Activated CD4-positive, alpha-beta memory T cell treated with anti-CD3 and anti-CD28 coated beads for 36 hours (primary cell): Measurements from ENCODE around the gene TGM5. TPM values are rescaled to one million over a fixed set of nuclear protein-coding genes. Genes with fewer than 3 reads are reported as not detected.

Experiments used
- CTCF ChIA-PET: fragments of 350-600 bp; sonication (Branson Sonifier 250); formaldehyde crosslinking; loops from one replicate; lab custom pipeline; 2021; ENCODE audit warnings: antibody characterized with exemption, inconsistent platforms; lab: Charles Lee
- POLR2A ChIA-PET: fragments of 350-600 bp; sonication (Branson Sonifier 250); formaldehyde crosslinking; loops from one replicate; lab custom pipeline; 2021; ENCODE audit warnings: antibody characterized with exemption; lab: Charles Lee
- DNase-seq: peaks from one replicate; pipeline ENCODE4 v3.0.0-alpha.2; 2020
- H3K27ac Mint-ChIP-seq: one replicate; pipeline ENCODE4 v1.8.0; 2021; ENCODE audit warnings: mixed read lengths
- H3K27me3 Mint-ChIP-seq: one replicate; pipeline ENCODE4 v1.8.0; 2021; ENCODE audit warnings: mixed read lengths
- H3K36me3 Mint-ChIP-seq: one replicate; pipeline ENCODE4 v1.8.0; 2021; ENCODE audit warnings: mixed read lengths
- H3K4me1 Mint-ChIP-seq: one replicate; pipeline ENCODE4 v1.8.0; 2021; ENCODE audit warnings: low read depth, mixed read lengths
- H3K4me3 Mint-ChIP-seq: one replicate; pipeline ENCODE4 v1.8.0; 2021; ENCODE audit warnings: mild to moderate bottlenecking, mixed read lengths
- H3K9me3 Mint-ChIP-seq: one replicate; pipeline ENCODE4 v1.8.0; 2021; ENCODE audit warnings: mixed read lengths
- intact Hi-C: fragments of 100-400 bp; cut with micrococcal nuclease; formaldehyde crosslinking; loops from one replicate; pipeline ENCODE4 v1.15.1; 2023
- total RNA-seq, 2 experiments: library from RNA; stranded (reverse); gene quantifications; one replicate each; pipeline ENCODE4 v1.2.3, GENCODE V29; 2021

Gene TGM5
- total RNA-seq, 2 experiments from 2014 or later: not detected

DNA sequence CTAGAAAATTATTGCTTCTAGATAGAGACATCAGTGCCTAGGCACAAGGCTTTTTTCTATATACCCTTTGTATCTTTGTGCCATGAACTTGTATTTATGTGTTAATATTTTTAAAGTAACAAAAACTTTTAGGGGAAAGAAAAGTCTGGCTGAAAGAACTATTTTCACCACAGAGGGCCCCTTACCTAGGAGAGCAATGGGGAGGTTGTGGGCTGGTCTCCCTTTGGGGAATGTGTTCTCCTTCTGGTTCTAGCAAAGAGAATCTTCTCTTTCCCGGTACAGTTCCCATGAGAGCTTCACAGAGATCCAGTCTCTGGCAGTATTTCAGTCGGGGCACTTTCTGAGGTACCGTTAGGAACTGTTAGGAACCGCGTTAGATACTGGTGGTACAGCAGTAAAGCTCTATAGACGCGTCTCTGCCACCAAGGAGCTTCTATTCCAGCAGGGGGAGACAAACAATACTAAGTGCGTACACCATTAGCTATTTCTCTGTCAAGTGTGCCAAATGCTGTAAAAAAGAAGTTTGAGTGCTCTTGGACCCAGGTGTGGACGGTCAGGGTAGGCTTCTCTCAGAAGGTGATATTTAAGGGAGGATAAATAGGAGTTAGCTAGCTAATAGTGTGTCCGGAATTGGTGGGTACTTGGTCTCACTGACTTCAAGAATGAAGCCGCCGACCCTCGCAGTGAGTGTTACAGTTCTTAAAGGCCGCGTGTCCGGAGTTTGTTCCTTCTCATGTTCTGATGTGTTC lies 41.4 kb downstream of the TGM5 start:
- H3K27me3 Mint-ChIP-seq: peaks cover 2% of the 10 kb centered on the region
- H3K4me1 Mint-ChIP-seq: peaks cover 3% of the 10 kb centered on the region
- CTCF ChIA-PET: interaction anchor here (0.6 to 11.8 kb wide), 42 partner anchors 8 to 522 kb away, joined by 3 to 260 read pairs (median 5); partner anchors contain the start of genes TGM5, TUBGCP4 and ZSCAN29
- no peak overlapping the region for H3K4me3 Mint-ChIP-seq
- POLR2A ChIA-PET: interaction anchor here (0.6 kb wide), 1 partner anchor 62 kb away, joined by 3 read pairs; no protein-coding TSS in a partner anchor
- intact Hi-C loops: loop anchor here (1.0 kb wide), 1 partner anchor 60 kb away; no protein-coding TSS in a partner anchor
- H3K27ac Mint-ChIP-seq: no peak overlapping the region
- H3K36me3 Mint-ChIP-seq: no peaks in the 10 kb centered on the region
- DNase-seq: peak; percentile 50
- H3K9me3 Mint-ChIP-seq: no peaks in the 10 kb centered on the region

DNA sequence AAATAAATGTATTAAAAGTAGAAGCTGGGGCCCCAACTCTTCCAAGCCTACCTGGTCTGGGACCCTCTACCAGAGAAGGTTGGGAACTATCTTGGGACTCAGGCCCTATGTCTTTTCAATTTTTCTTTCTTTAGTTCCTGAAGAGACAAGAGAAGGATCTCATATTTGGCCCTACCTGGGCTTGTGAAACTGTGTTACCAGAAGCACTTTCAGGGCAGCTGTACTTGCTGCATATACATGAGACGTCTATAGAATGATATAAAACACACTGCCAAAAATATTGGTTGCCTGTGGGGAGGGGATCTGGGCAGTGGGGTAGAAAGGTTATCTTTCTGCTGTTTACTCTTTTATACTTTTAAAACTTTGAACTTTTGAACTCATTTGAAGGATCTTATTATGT lies 45.3 kb downstream of the TGM5 start:
- Mint-ChIP-seq H3K27ac (no peak overlapping the region), H3K4me1 (peaks cover 3% of the 10 kb centered on the region), H3K36me3 (no peaks in the 10 kb centered on the region), H3K4me3 (no peak overlapping the region), H3K9me3 (peaks cover 3% of the 10 kb centered on the region), H3K27me3 (peaks cover 6% of the 10 kb centered on the region)
- ChIA-PET POLR2A (interaction anchor here (0.5 kb wide), 1 partner anchor 1866 kb away, joined by 3 read pairs; no protein-coding TSS in a partner anchor), CTCF (interaction anchor here (1.1 kb wide), 1 partner anchor 31 kb away, joined by 3 read pairs; no protein-coding TSS in a partner anchor)
- DNase-seq: no peak
- intact Hi-C loops: no loop called here

DNA sequence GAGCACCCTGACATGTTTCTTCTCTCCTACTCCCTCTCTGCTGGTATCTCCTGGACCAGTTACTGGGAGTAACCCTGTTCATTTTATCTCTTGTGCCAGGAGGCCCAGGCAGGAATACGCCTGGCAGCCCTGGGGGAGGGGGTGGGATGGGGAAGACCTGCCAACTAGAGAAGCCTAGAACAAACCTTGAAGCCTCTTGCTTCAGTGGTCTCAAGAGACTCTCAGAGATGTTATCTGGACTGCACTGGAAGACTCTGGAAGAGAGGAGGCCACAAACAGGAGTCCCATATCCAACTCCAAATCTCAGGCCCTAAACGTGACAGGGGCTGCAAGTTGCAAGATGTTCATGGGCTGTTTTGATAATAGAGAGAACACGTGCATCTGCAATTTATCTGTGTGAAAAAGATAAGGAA lies 45.7 kb downstream of the TGM5 start, which contains the start of gene EPB42:
Gene EPB42 (minus strand): TSS at position 28 of the 413 bp plus-strand sequence. CDS start 193 bp downstream, outside the sequence.
- Mint-ChIP-seq H3K4me3 (no peak within 1 kb of the TSS), H3K9me3 (peaks cover 3% of the 10 kb centered on the region), H3K4me1 (peaks cover 3% of the 10 kb centered on the region), H3K27me3 (peaks cover 6% of the 10 kb centered on the region), H3K36me3 (no peaks in the 10 kb centered on the region), H3K27ac (no peak within 1 kb of the TSS)
- ChIA-PET CTCF (no interaction called here), POLR2A (interaction anchor here (0.5 kb wide), 1 partner anchor 1867 kb away, joined by 3 read pairs; no protein-coding TSS in a partner anchor)
- intact Hi-C loops: no loop called here
- DNase-seq: no peak

DNA sequence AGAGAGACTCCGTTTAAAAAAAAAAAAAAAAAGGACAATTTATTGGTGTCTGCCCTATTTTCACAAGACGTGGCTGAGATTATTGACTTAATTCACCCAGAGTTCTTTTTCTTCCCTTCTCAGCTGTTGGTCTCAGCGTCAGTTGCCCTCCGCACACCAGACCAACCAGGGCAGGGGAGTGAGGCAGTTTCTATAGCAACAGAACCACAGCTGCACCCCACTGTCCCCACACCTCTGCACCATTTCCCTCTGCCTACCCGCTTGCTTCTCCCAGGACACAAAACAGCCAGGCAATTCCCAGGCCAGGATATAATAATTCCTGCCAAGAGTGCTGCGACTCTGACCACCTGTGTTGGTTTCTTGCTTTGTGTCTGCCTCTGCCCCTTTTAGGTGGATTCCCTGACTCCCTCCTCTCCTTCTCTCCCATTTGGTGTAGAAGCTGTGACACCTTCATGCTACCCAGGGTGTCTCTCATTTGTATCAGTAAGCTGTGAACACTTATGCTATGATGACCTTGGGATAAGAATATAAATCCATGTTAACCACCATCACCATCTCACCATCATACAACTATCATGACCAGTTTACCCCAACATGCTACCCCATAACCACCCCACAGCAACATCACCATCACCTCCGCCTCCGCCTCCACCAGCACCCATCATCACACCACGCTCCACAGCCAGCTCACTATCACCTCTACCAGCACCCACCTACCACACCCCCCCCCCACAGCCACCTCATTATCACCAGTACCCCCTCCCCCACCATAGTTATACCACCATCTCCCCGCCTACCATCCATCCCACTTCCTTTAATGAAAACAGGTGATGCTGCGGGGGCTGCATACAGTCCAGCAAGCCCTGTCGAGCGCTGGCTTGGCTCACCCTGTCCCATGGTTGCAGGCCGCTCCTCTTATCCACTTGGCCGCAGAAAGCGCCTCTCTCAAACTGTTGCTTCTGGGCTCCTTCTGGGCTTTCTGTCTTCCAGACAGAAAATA lies 46.5 kb downstream of the TGM5 start:
- intact Hi-C loops: no loop called here
- Mint-ChIP-seq H3K27me3 (peaks cover 4% of the 10 kb centered on the region), H3K4me1 (no peaks in the 10 kb centered on the region), H3K27ac (no peak overlapping the region), H3K4me3 (no peak overlapping the region), H3K36me3 (no peaks in the 10 kb centered on the region), H3K9me3 (peaks cover 3% of the 10 kb centered on the region)
- CTCF ChIA-PET: interaction anchor here (2.4 kb wide), 1 partner anchor 65 kb away, joined by 7 read pairs; no protein-coding TSS in a partner anchor
- DNase-seq: no peak
- POLR2A ChIA-PET: no interaction called here

DNA sequence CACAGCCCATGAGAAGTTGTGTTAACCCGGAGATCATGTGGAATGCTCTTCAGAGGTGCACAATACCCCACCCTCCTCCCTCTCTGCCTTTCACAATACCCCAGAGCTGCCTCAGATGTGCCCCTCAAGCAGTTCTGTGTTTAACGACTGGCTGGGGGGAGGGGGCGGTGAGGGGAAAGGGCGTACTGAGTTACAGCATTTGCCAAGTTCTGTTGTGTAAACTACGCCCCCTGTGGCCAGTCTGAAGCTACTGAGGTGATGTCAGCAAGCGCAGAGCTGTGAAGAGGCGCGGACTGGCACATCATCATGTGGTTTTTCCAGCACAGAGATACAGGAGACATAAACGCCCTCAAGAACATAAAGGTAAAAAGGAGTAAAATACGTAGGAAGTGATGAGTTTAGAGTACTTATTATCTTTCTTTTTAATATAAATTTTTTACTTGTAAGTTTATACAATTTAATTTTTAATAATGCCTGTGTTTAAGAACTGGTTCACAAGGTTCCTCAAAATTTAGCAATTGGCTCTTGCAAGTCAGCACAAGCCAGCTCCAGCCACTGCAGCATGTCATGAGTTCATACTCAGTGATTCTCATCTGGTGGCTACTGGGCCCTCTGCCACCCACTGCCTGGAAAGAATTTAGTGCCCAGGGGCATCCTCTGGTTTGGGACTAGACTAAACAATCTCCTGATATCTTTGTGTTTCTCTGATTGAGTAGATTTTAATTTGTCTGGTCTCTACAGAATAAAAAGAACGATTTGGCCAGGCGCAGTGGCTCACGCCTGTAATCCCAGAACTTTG lies 47.6 kb downstream of the TGM5 start:
- intact Hi-C loops: no loop called here
- Mint-ChIP-seq H3K4me3 (no peak overlapping the region), H3K9me3 (peaks cover 3% of the 10 kb centered on the region), H3K27me3 (peaks cover 4% of the 10 kb centered on the region), H3K4me1 (no peaks in the 10 kb centered on the region), H3K36me3 (no peaks in the 10 kb centered on the region), H3K27ac (no peak overlapping the region)
- peak; percentile 13 for DNase-seq
- CTCF ChIA-PET: interaction anchor here (1.2 to 2.4 kb wide), 2 partner anchors 15 to 66 kb away, joined by 5 to 7 read pairs; no protein-coding TSS in a partner anchor
- POLR2A ChIA-PET: no interaction called here

DNA sequence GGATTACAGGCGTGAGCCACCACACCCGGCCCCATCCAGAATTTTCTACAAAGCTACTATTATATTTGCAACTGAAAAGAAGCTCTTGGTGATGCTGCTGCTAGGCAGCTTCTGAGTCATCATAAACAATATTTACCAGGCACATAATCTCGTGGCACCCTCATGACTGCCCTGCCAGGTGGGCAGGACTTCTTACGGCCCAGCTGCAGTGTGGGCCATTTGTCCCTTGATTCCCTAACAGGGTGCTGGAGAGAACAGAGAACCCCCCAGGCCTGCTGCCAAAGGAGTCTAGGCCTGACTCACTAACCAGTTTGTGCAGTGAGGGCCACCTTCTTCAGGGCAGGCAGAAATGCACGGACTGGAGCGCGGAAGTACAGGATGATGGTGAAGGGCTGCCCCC lies 50.8 kb downstream of the TGM5 start:
- no peak overlapping the region for H3K4me3 Mint-ChIP-seq
- DNase-seq: no peak
- peaks cover 4% of the 10 kb centered on the region for H3K27me3 Mint-ChIP-seq
- POLR2A ChIA-PET: no interaction called here
- H3K4me1 Mint-ChIP-seq: no peaks in the 10 kb centered on the region
- intact Hi-C loops: no loop called here
- no peaks in the 10 kb centered on the region for H3K36me3 Mint-ChIP-seq
- H3K27ac Mint-ChIP-seq: no peak overlapping the region
- CTCF ChIA-PET: interaction anchor here (1.0 to 4.0 kb wide), 2 partner anchors 9 to 12 kb away, joined by 3 to 23 read pairs; no protein-coding TSS in a partner anchor
- H3K9me3 Mint-ChIP-seq: peaks cover 3% of the 10 kb centered on the region

DNA sequence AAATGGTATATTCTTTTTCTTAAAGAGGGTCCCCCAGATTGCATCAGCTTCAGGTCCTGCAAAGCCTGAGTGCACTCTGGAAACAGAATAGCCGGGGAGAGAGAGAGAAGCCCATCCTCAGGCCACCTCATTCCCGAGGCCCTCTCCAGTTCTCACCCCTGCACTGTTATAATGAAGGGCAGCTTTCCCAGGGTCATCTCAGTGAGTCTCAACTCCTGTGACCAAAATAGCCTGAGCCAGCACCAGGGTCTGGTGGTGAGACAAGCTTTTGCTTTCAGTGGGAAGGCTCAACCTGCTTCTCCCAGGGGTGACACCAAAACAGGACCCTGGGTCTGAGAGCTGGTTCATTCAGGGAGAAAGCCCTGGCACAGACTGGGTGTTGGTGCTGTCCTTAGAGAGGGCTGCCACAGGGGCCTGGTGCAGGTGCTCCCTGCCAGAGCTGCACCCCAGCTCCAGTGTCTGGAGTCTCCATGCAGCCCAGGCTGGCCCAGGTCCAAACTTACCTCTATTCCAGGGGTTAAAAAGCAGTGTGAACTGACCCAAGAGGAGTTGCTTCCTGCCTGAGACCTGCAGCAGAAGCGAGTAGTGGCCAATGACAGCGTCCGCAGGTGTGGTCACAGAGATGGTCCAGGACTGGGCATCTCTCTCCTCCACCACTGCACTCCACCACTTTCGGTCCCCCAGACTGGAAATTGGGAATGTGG lies 52.0 kb downstream of the TGM5 start:
- H3K4me3 Mint-ChIP-seq: no peak overlapping the region
- H3K27ac Mint-ChIP-seq: no peak overlapping the region
- no peaks in the 10 kb centered on the region for H3K4me1 Mint-ChIP-seq
- no peaks in the 10 kb centered on the region for H3K36me3 Mint-ChIP-seq
- intact Hi-C loops: no loop called here
- no peaks in the 10 kb centered on the region for H3K27me3 Mint-ChIP-seq
- H3K9me3 Mint-ChIP-seq: peaks cover 3% of the 10 kb centered on the region
- CTCF ChIA-PET: interaction anchor here (2.2 to 4.0 kb wide), 3 partner anchors 10 to 71 kb away, joined by 8 to 23 read pairs (median 13); no protein-coding TSS in a partner anchor
- POLR2A ChIA-PET: no interaction called here
- DNase-seq: no peak

DNA sequence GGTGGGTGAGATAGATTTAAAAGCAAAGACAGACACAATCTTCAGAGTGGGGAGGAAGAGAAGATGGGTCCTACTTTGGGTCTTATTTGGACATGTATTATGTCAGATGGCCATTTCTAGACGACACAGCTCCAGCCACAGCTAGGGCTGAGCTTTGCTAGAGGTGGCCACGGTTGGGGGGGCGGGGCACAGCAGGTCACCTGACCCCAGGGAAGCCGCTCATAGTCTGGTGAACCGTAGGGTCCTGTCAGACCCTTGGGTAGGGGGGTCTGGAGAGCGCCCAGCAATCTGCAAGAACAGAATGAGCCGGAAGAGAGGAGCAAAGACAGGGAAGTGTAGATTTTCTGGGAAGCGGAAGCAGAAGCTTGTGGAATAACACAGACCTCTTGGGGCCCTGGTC lies 52.6 kb downstream of the TGM5 start:
- ChIA-PET CTCF (interaction anchor here (2.2 to 4.0 kb wide), 3 partner anchors 10 to 72 kb away, joined by 8 to 23 read pairs (median 13); no protein-coding TSS in a partner anchor), POLR2A (no interaction called here)
- no peak for DNase-seq
- intact Hi-C loops: no loop called here
- no peaks in the 10 kb centered on the region for H3K4me1 Mint-ChIP-seq
- peaks cover 3% of the 10 kb centered on the region for H3K9me3 Mint-ChIP-seq
- H3K4me3 Mint-ChIP-seq: no peak overlapping the region
- no peak overlapping the region for H3K27ac Mint-ChIP-seq
- H3K36me3 Mint-ChIP-seq: no peaks in the 10 kb centered on the region
- H3K27me3 Mint-ChIP-seq: no peaks in the 10 kb centered on the region

DNA sequence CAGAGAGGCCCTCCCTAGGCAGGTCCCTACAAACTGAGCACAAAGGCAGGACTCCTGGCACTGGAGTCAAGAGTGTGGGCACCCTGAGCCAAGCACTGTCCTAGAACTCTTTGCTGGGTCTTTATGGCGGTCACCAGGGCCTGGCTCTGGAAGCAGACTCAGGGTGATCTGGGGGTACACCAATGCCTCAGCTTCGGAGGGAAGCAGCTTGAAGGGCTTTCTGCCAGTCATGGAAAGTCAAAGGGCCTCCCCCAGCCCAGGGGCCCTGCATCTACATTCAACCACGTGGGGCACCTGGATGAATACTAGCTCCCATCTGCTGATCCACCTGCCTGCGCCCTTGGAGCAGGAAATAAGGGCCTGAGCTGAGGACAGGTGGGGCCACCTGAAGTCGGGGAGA lies 53.3 kb downstream of the TGM5 start:
- DNase-seq: no peak
- H3K9me3 Mint-ChIP-seq: peaks cover 3% of the 10 kb centered on the region
- CTCF ChIA-PET: interaction anchor here (1.7 to 4.0 kb wide), 4 partner anchors 10 to 73 kb away, joined by 5 to 23 read pairs (median 10); no protein-coding TSS in a partner anchor
- no peaks in the 10 kb centered on the region for H3K4me1 Mint-ChIP-seq
- POLR2A ChIA-PET: no interaction called here
- H3K4me3 Mint-ChIP-seq: no peak overlapping the region
- H3K27me3 Mint-ChIP-seq: no peaks in the 10 kb centered on the region
- no peak overlapping the region for H3K27ac Mint-ChIP-seq
- intact Hi-C loops: no loop called here
- no peaks in the 10 kb centered on the region for H3K36me3 Mint-ChIP-seq

DNA sequence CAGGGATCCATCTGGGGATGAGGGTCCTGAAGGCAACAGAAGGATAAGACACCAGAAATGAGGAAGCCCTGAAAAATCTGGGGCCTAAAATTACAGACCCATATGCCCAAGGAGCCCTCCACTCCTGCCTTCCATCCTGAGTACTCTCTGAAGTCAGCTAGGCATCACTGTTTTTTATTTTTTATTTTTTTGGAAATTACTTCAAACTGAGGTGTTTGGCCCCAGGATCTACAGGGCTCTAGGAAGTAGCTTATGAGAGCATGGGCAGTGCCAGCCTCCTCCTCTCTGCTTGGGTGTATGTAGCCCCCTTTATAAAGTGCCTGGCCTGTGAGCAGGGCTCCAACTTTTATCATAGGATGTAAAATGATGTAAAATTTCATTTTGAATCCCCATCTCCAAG lies 53.8 kb downstream of the TGM5 start:
- Mint-ChIP-seq H3K4me1 (no peaks in the 10 kb centered on the region), H3K27me3 (peaks cover 1% of the 10 kb centered on the region), H3K36me3 (no peaks in the 10 kb centered on the region), H3K27ac (no peak overlapping the region), H3K9me3 (peaks cover 3% of the 10 kb centered on the region), H3K4me3 (no peak overlapping the region)
- intact Hi-C loops: no loop called here
- ChIA-PET POLR2A (no interaction called here), CTCF (interaction anchor here (1.7 to 3.6 kb wide), 3 partner anchors 9 to 73 kb away, joined by 5 to 13 read pairs (median 8); no protein-coding TSS in a partner anchor)
- DNase-seq: no peak
